SK-N-SH (cell line): ENCODE data around the gene NTRK2. TPM values are rescaled to one million over a fixed set of nuclear protein-coding genes. Genes with fewer than 3 reads are reported as not detected.

Source experiments
- CTCF ChIA-PET: fragments of 300-600, 350-600 bp; formaldehyde crosslinking; extraction: SDS; loops from one replicate; lab custom pipeline; 2021; lab: Yijun Ruan, JAX
- POLR2A ChIA-PET: fragments of 350-600 bp; sonication (Branson Sonifier 250); formaldehyde crosslinking; extraction: SDS; loops from one replicate; lab custom pipeline; 2020; ENCODE audit warnings: antibody characterized with exemption, inconsistent platforms; lab: Yijun Ruan, JAX
- DNase-seq: peaks from one replicate; pipeline ENCODE4 v3.0.0; 2012
- H2AFZ ChIP-seq: fragments of 200-600 bp; sonication (generic); 2 replicates; pipeline ENCODE4 v1.8.1; 2016; ENCODE audit warnings: antibody characterized with exemption, mild to moderate bottlenecking, low read depth
- H3F3A ChIP-seq: fragments of 200-600 bp; sonication (generic); replicated peaks from 2 replicates; pipeline ENCODE3; 2016; ENCODE audit warnings: antibody characterized with exemption, mild to moderate bottlenecking; ENCODE audit not compliant: insufficient read depth
- H3K27ac ChIP-seq, 2 experiments: fragments of 200-500 bp in 1 of 2; fragments of 200-600 bp in 1 of 2; sonication (Bioruptor generic) in 1 of 2; sonication (generic), shearing (Covaris generic) in 1 of 2; 2 replicates each; pipeline versions ENCODE4 v1.5.1 to v1.6.1; 2014 to 2016; ENCODE audit warnings: low read depth in 2 of 2, inconsistent platforms in 1 of 2, low read length in 1 of 2, mild to moderate bottlenecking in 1 of 2, mixed read lengths in 1 of 2
- H3K27me3 ChIP-seq: fragments of 200-600 bp; sonication (generic), shearing (Covaris generic); 2 replicates; pipeline ENCODE4 v1.6.1; 2016; ENCODE audit warnings: mixed run types; ENCODE audit not compliant: insufficient read depth
- H3K36me3 ChIP-seq, 2 experiments: fragments of 200-500 bp in 1 of 2; fragments of 200-600 bp in 1 of 2; sonication (Bioruptor generic) in 1 of 2; sonication (generic) in 1 of 2; replicated peaks in 1 of 2; 2 replicates each; pipeline versions ENCODE3 to v1.5.1; 2014 to 2016; ENCODE audit warnings: low read length in 1 of 2, mild to moderate bottlenecking in 1 of 2; ENCODE audit not compliant: insufficient read depth in 2 of 2, control insufficient read depth in 1 of 2
- H3K4me1 ChIP-seq, 2 experiments: fragments of 200-500 bp in 1 of 2; fragments of 200-600 bp in 1 of 2; sonication (Bioruptor generic) in 1 of 2; sonication (generic), shearing (Covaris generic) in 1 of 2; 2 replicates each; pipeline versions ENCODE4 v1.5.1 to v1.6.1; 2014 to 2016; ENCODE audit warnings: low read depth in 1 of 2, low read length in 1 of 2, mixed run types in 1 of 2; ENCODE audit not compliant: insufficient read depth in 2 of 2, control insufficient read depth in 1 of 2
- H3K4me2 ChIP-seq: fragments of 200-600 bp; sonication (generic), shearing (Covaris generic); 2 replicates; pipeline ENCODE4 v1.6.1; 2017; ENCODE audit warnings: mixed run types
- H3K4me3 ChIP-seq, 2 experiments: fragments of 200-500 bp in 1 of 2; fragments of 200-600 bp in 1 of 2; sonication (Bioruptor generic) in 1 of 2; sonication (generic), shearing (Covaris generic) in 1 of 2; 2 replicates each; pipeline versions ENCODE4 v1.5.1 to v1.8.1; 2014 to 2016; ENCODE audit warnings: low read depth in 2 of 2, inconsistent platforms in 1 of 2, low read length in 1 of 2, mild to moderate bottlenecking in 1 of 2, mixed read lengths in 1 of 2, moderate library complexity in 1 of 2
- H3K79me2 ChIP-seq: fragments of 200-600 bp; sonication (generic); 2 replicates; pipeline ENCODE4 v1.8.1; 2017; ENCODE audit warnings: mild to moderate bottlenecking; ENCODE audit not compliant: insufficient read depth
- H3K9ac ChIP-seq: fragments of 200-600 bp; sonication (generic); 2 replicates; pipeline ENCODE4 v1.6.1; 2017; ENCODE audit warnings: mixed run types
- H3K9me2 ChIP-seq: fragments of 200-600 bp; sonication (generic); 2 replicates; pipeline ENCODE4 v1.6.1; 2017; ENCODE audit warnings: mixed run types
- H3K9me3 ChIP-seq: fragments of 200-600 bp; sonication (generic); 2 replicates; pipeline ENCODE4 v1.6.1; 2017; ENCODE audit warnings: mixed run types, mild to moderate bottlenecking, moderate library complexity
- H4K20me1 ChIP-seq: fragments of 200-600 bp; sonication (generic); 2 replicates; pipeline ENCODE4 v1.6.1; 2017; ENCODE audit warnings: mild to moderate bottlenecking, mixed run types; ENCODE audit not compliant: insufficient read depth
- CTCF ChIP-seq: fragments of 200-600 bp; sonication (generic); IDR thresholded peaks from 2 replicates; pipeline ENCODE4 v1.6.1; 2017; ENCODE audit warnings: antibody characterized with exemption, mild to moderate bottlenecking, moderate library complexity
- EP300 ChIP-seq, 2 experiments: IDR thresholded peaks; 2 replicates each; pipeline versions ENCODE4 v1.4.0 to v1.6.1; 2012; ENCODE audit warnings: borderline replicate concordance in 1 of 2, low read depth in 1 of 2, low read length in 1 of 2
- FOSL2 ChIP-seq: IDR thresholded peaks from 2 replicates; pipeline ENCODE4 v1.4.0; 2012; ENCODE audit warnings: low read depth, mild to moderate bottlenecking, moderate library complexity, borderline replicate concordance
- FOXJ3 ChIP-seq: sonication (generic); formaldehyde crosslinking; IDR thresholded peaks from 2 replicates; pipeline ENCODE4 v1.5.1; 2020; ENCODE audit warnings: mild to moderate bottlenecking, missing genetic modification reagents
- GABPA ChIP-seq: IDR thresholded peaks from 2 replicates; pipeline ENCODE4 v1.4.0; 2012; ENCODE audit warnings: low read depth, mild to moderate bottlenecking
- JUND ChIP-seq: IDR thresholded peaks from 2 replicates; pipeline ENCODE4 v1.4.0; 2012
- NFIC ChIP-seq: IDR thresholded peaks from 2 replicates; pipeline ENCODE4 v1.4.0; 2012; ENCODE audit warnings: borderline replicate concordance
- NRF1 ChIP-seq: IDR thresholded peaks from 2 replicates; pipeline ENCODE4 v1.6.1; 2012; ENCODE audit warnings: low read depth, mild to moderate bottlenecking, low read length
- POLR2AphosphoS5 ChIP-seq: IDR thresholded peaks from 2 replicates; pipeline ENCODE4 v1.6.1; 2012; ENCODE audit warnings: low read depth, low read length
- RFX5 ChIP-seq: IDR thresholded peaks from 2 replicates; pipeline ENCODE4 v1.6.1; 2012; ENCODE audit warnings: mild to moderate bottlenecking, improper control_type of control experiment, low read length
- RXRA ChIP-seq: IDR thresholded peaks from 2 replicates; pipeline ENCODE4 v1.4.0; 2012; ENCODE audit warnings: low read depth, mild to moderate bottlenecking, borderline replicate concordance
- SIN3A ChIP-seq: IDR thresholded peaks from 2 replicates; pipeline ENCODE4 v1.6.1; 2012; ENCODE audit warnings: low read depth, mild to moderate bottlenecking, low read length, moderate library complexity, borderline replicate concordance
- TCF12 ChIP-seq: IDR thresholded peaks from 2 replicates; pipeline ENCODE4 v1.4.0; 2012
- TEAD4 ChIP-seq: IDR thresholded peaks from 2 replicates; pipeline ENCODE4 v1.4.0; 2012; ENCODE audit warnings: mild to moderate bottlenecking, borderline replicate concordance; ENCODE audit not compliant: insufficient read depth
- YY1 ChIP-seq: IDR thresholded peaks from 2 replicates; pipeline ENCODE4 v1.4.0; 2012; ENCODE audit warnings: low read depth, mild to moderate bottlenecking
- WGBS: methylation state at CpG from one replicate; pipeline ENCODE4 v1.1.6; 2017; ENCODE audit warnings: low lambda C conversion rate; 5-methylcytosine and 5-hydroxymethylcytosine counted together
- polyA plus RNA-seq, 3 experiments: library from polyadenylated mRNA; depleted of rRNA; stranded (reverse); fragments of >200 nt; gene quantifications; 2 replicates each; pipeline ENCODE4 v1.2.3, GENCODE V29; 2012
- TF ChIP-seq, protein P1 (sequence below): fragments of 150-350 bp; IDR thresholded peaks from 2 replicates; pipeline ENCODE4 v1.6.1; 2017; ENCODE audit warnings: antibody characterized with exemption, low read length, low read depth, borderline replicate concordance
- TF ChIP-seq, protein P2 (sequence below): IDR thresholded peaks from 2 replicates; pipeline ENCODE4 v1.4.0; 2012; ENCODE audit warnings: low read depth, borderline replicate concordance
- TF ChIP-seq, protein P3 (sequence below): IDR thresholded peaks from 2 replicates; pipeline ENCODE4 v1.6.1; 2012; ENCODE audit warnings: mild to moderate bottlenecking, low read depth, low read length, moderate library complexity
- TF ChIP-seq, protein P4 (sequence below): fragments of 150-350 bp; IDR thresholded peaks from 2 replicates; pipeline ENCODE4 v1.6.1; 2016; ENCODE audit warnings: mild to moderate bottlenecking, low read depth, low read length

The NTRK2 gene
- polyA plus RNA-seq, 1 of the 3 experiments (the other 2 are of a cell fraction): 0.05 TPM

GRCh38 chr9:84829471-84829870, 159.9 kb downstream of the NTRK2 start:
- DNase-seq: no peak

More at GRCh38 chr9:84829471-84829870, 159.9 kb downstream of the NTRK2 start:
- ChIA-PET CTCF (no interaction called here), POLR2A (no interaction called here)
- H3K36me3 ChIP-seq: no peaks in the 10 kb centered on the region
- no peaks in the 10 kb centered on the region for H3K4me1 ChIP-seq
- no peak overlapping the region for H3K9ac ChIP-seq
- no peak overlapping the region for H3K4me3 ChIP-seq
- H3K27me3 ChIP-seq: no peaks in the 10 kb centered on the region
- no peaks in the 10 kb centered on the region for H3F3A ChIP-seq
- H3K27ac ChIP-seq: no peak overlapping the region
- no peaks in the 10 kb centered on the region for H3K9me3 ChIP-seq
- H4K20me1 ChIP-seq: no peaks in the 10 kb centered on the region
- TF ChIP-seq JUND: no peak
- TF ChIP-seq, protein P1, sequence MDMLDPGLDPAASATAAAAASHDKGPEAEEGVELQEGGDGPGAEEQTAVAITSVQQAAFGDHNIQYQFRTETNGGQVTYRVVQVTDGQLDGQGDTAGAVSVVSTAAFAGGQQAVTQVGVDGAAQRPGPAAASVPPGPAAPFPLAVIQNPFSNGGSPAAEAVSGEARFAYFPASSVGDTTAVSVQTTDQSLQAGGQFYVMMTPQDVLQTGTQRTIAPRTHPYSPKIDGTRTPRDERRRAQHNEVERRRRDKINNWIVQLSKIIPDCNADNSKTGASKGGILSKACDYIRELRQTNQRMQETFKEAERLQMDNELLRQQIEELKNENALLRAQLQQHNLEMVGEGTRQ: no peak
- TF ChIP-seq, protein P2, sequence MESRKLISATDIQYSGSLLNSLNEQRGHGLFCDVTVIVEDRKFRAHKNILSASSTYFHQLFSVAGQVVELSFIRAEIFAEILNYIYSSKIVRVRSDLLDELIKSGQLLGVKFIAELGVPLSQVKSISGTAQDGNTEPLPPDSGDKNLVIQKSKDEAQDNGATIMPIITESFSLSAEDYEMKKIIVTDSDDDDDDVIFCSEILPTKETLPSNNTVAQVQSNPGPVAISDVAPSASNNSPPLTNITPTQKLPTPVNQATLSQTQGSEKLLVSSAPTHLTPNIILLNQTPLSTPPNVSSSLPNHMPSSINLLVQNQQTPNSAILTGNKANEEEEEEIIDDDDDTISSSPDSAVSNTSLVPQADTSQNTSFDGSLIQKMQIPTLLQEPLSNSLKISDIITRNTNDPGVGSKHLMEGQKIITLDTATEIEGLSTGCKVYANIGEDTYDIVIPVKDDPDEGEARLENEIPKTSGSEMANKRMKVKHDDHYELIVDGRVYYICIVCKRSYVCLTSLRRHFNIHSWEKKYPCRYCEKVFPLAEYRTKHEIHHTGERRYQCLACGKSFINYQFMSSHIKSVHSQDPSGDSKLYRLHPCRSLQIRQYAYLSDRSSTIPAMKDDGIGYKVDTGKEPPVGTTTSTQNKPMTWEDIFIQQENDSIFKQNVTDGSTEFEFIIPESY: no peak
- no peak for TF ChIP-seq TCF12
- TF ChIP-seq EP300 (IDR thresholded peaks at IDR 0.05; ENCODE audit: borderline replicate concordance in 1 of 2, low read depth in 1 of 2, low read length in 1 of 2): no peak
- no peak for TF ChIP-seq TEAD4
- TF ChIP-seq POLR2AphosphoS5: no peak
- TF ChIP-seq GABPA: no peak
- TF ChIP-seq SIN3A: no peak
- no peak for TF ChIP-seq FOXJ3 (CRISPR knock-in tag)
- TF ChIP-seq FOSL2: no peak
- TF ChIP-seq YY1: no peak
- TF ChIP-seq CTCF: no peak
- no peak for TF ChIP-seq NRF1
- TF ChIP-seq RFX5: no peak
- TF ChIP-seq NFIC: no peak
- no peak for TF ChIP-seq RXRA
- TF ChIP-seq, protein P3, sequence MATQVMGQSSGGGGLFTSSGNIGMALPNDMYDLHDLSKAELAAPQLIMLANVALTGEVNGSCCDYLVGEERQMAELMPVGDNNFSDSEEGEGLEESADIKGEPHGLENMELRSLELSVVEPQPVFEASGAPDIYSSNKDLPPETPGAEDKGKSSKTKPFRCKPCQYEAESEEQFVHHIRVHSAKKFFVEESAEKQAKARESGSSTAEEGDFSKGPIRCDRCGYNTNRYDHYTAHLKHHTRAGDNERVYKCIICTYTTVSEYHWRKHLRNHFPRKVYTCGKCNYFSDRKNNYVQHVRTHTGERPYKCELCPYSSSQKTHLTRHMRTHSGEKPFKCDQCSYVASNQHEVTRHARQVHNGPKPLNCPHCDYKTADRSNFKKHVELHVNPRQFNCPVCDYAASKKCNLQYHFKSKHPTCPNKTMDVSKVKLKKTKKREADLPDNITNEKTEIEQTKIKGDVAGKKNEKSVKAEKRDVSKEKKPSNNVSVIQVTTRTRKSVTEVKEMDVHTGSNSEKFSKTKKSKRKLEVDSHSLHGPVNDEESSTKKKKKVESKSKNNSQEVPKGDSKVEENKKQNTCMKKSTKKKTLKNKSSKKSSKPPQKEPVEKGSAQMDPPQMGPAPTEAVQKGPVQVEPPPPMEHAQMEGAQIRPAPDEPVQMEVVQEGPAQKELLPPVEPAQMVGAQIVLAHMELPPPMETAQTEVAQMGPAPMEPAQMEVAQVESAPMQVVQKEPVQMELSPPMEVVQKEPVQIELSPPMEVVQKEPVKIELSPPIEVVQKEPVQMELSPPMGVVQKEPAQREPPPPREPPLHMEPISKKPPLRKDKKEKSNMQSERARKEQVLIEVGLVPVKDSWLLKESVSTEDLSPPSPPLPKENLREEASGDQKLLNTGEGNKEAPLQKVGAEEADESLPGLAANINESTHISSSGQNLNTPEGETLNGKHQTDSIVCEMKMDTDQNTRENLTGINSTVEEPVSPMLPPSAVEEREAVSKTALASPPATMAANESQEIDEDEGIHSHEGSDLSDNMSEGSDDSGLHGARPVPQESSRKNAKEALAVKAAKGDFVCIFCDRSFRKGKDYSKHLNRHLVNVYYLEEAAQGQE: no peak
- TF ChIP-seq, protein P4, sequence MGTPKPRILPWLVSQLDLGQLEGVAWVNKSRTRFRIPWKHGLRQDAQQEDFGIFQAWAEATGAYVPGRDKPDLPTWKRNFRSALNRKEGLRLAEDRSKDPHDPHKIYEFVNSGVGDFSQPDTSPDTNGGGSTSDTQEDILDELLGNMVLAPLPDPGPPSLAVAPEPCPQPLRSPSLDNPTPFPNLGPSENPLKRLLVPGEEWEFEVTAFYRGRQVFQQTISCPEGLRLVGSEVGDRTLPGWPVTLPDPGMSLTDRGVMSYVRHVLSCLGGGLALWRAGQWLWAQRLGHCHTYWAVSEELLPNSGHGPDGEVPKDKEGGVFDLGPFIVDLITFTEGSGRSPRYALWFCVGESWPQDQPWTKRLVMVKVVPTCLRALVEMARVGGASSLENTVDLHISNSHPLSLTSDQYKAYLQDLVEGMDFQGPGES: no peak
- H3K9me2 ChIP-seq: no peaks in the 10 kb centered on the region
- 69% methylated on average over 8 of the region's 8 CpGs for WGBS
- no peaks in the 10 kb centered on the region for H3K79me2 ChIP-seq
- H3K4me2 ChIP-seq: no peak overlapping the region
- no peak overlapping the region for H2AFZ ChIP-seq
